Peyer's patch (tissue), 4 donors: ENCODE data around the gene DIPK1A.

Source experiments
- POLR2A ChIP-seq, 2 donors: fragments of 450-650 bp; IDR thresholded peaks; one replicate each; pipeline ENCODE4 v1.5.1; 2017; ENCODE audit warnings: antibody characterized with exemption in 2 of 2, mild to moderate bottlenecking in 2 of 2, moderate library complexity in 2 of 2
- TF ChIP-seq, protein P1 (sequence below), 6 experiments: fragments of 450-650 bp in 4 of 6; fragments of 200-600 bp in 2 of 6; sonication (generic) in 1 of 6; IDR thresholded peaks; one replicate each; pipeline ENCODE4 v1.5.1; 2017 to 2019; ENCODE audit warnings: antibody characterized with exemption in 6 of 6, mild to moderate bottlenecking in 3 of 6, moderate library complexity in 1 of 6

DNA sequence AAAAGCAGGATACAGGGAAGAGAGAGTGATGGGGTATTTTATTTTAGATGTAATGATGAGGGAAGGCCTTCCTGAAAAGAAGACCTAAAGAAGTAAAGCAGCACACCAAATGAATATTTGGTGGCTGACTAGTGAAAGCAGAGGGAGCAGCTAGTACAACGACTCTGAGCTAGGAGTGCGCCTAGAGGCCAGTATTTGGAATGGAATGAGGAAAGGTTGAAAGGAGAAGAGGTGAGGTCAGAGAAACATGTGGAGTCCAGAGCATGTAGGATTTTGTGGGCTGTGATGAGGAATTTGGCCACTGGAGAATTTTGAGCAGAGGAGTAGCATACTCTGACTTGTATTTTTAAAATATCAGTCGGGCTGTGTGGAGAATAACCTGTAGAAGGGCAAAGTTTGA is 141.2 kb downstream of the DIPK1A start:
- TF ChIP-seq POLR2A (IDR thresholded peaks at IDR 0.05), result no peak
- TF ChIP-seq, protein P1, sequence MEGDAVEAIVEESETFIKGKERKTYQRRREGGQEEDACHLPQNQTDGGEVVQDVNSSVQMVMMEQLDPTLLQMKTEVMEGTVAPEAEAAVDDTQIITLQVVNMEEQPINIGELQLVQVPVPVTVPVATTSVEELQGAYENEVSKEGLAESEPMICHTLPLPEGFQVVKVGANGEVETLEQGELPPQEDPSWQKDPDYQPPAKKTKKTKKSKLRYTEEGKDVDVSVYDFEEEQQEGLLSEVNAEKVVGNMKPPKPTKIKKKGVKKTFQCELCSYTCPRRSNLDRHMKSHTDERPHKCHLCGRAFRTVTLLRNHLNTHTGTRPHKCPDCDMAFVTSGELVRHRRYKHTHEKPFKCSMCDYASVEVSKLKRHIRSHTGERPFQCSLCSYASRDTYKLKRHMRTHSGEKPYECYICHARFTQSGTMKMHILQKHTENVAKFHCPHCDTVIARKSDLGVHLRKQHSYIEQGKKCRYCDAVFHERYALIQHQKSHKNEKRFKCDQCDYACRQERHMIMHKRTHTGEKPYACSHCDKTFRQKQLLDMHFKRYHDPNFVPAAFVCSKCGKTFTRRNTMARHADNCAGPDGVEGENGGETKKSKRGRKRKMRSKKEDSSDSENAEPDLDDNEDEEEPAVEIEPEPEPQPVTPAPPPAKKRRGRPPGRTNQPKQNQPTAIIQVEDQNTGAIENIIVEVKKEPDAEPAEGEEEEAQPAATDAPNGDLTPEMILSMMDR (IDR thresholded peaks at IDR 0.05), result no peak
